Measurements from ENCODE around the gene ACAD8. TPM values are rescaled to one million over a fixed set of nuclear protein-coding genes. Genes with fewer than 3 reads are reported as not detected.

Gene ACAD8
- total and polyA plus RNA-seq, 3 donors from 2014 or later: 27.4 to 47.9 (median 35.1) TPM

GRCh38 chr11:134215836-134216235 lies 37.5 kb upstream of the ACAD8 start:
- no peaks in the 10 kb centered on the region for H3K4me1 ChIP-seq
- no peaks in the 10 kb centered on the region for H3K36me3 ChIP-seq (ENCODE audit: low read depth, missing control alignments)
- no peaks in the 10 kb centered on the region for H3K9me3 ChIP-seq
- peak overlapping the region in 1 of 2 donors; percentile 1 for H3K27ac ChIP-seq
- whole genome bisulfite sequencing, 2 donors: 77 to 78% methylated on average over 7 of the region's 7 CpGs
- TF ChIP-seq CTCF (IDR thresholded peaks at IDR 0.05) (no peak), POLR2A (IDR thresholded peaks at IDR 0.05) (no peak)
- DNase-seq: no peak
- no peak overlapping the region for H3K4me3 ChIP-seq
- H3K27me3 ChIP-seq: no peaks in the 10 kb centered on the region
- intact Hi-C loops (cut with DNase I; ENCODE audit: low total_unique reads): no loop called here

- intact Hi-C loops (cut with DNase I; ENCODE audit: low total_unique reads): no loop called here
- no peaks in the 10 kb centered on the region for H3K27me3 ChIP-seq
- H3K4me1 ChIP-seq: no peaks in the 10 kb centered on the region
- peak overlapping the region; percentile 0 to 1 for H3K27ac ChIP-seq
- no peaks in the 10 kb centered on the region for H3K36me3 ChIP-seq (ENCODE audit: low read depth, missing control alignments)
- WGBS, 2 donors: 63 to 75% methylated on average over 3 of the region's 3 CpGs
- H3K9me3 ChIP-seq: no peaks in the 10 kb centered on the region
- no peak overlapping the region for H3K4me3 ChIP-seq
- peak; percentile 67 for DNase-seq
- TF ChIP-seq CTCF (IDR thresholded peaks at IDR 0.05): no peak
- no peak for TF ChIP-seq POLR2A (IDR thresholded peaks at IDR 0.05)
Observed at GRCh38 chr11:134216816-134217215, 36.6 kb upstream of the ACAD8 start.

GRCh38 chr11:134223121-134223520 lies 30.2 kb upstream of the ACAD8 start:
- DNase-seq: no peak
- Histone ChIP-seq H3K9me3 (no peaks in the 10 kb centered on the region), H3K27me3 (no peaks in the 10 kb centered on the region), H3K27ac (peak overlapping the region; percentile 95 to 99), H3K36me3 (ENCODE audit: low read depth, missing control alignments) (no peaks in the 10 kb centered on the region), H3K4me1 (peaks cover 24% of the 10 kb centered on the region), H3K4me3 (peak overlapping the region; percentile 89 to 96)
- TF ChIP-seq POLR2A (IDR thresholded peaks at IDR 0.05): no peak
- no peak for TF ChIP-seq CTCF (IDR thresholded peaks at IDR 0.05)
- intact Hi-C loops (cut with DNase I; ENCODE audit: low total_unique reads): no loop called here
- WGBS, 2 donors: 2 to 6% methylated on average over 5 of the region's 5 CpGs

- TF ChIP-seq POLR2A (IDR thresholded peaks at IDR 0.05): peak; percentile 93
- peak in 1 of 3 experiments; percentile 24 for TF ChIP-seq CTCF (IDR thresholded peaks at IDR 0.05)
- DNase-seq: peak; percentile 99
- no peaks in the 10 kb centered on the region for H3K9me3 ChIP-seq
- H3K4me3 ChIP-seq: peak within 1 kb of the TSS; percentile 89 to 96
- H3K36me3 ChIP-seq (ENCODE audit: low read depth, missing control alignments): no peaks in the 10 kb centered on the region
- peak within 1 kb of the TSS; percentile 95 to 99 for H3K27ac ChIP-seq
- 0 to 1% methylated on average over 19 to 61 of the region's 89 CpGs for WGBS, 2 donors
- no peaks in the 10 kb centered on the region for H3K27me3 ChIP-seq
- intact Hi-C loops (cut with DNase I; ENCODE audit: low total_unique reads): no loop called here
- H3K4me1 ChIP-seq: peaks cover 24% of the 10 kb centered on the region
Observed at GRCh38 chr11:134223836-134224709, 29.3 kb upstream of the ACAD8 start, which contains the start of the genes NCAPD3 and VPS26B. TSS of gene NCAPD3 (minus strand) at chr11:134223967. CDS start at chr11:134223926, 41 bp downstream. TSS of gene VPS26B (plus strand) at chr11:134224671. CDS start at chr11:134225123, 452 bp downstream.

Measured in testis (tissue), 3 donors.